ENCODE data around the gene FBXO44. TPM values are rescaled to one million over a fixed set of nuclear protein-coding genes. Genes with fewer than 3 reads are reported as not detected.

FBXO44 gene
- total and polyA plus RNA-seq, 10 donors = 15.3 to 39.4 (median 24.6) TPM

- peaks cover 0 to 30% (median 2%) of the 10 kb centered on the region in 7 donors for H3K27me3 ChIP-seq (replicated peaks in 1 of 7)
- peak overlapping the region; percentile 45 to 87 (median 56) for H3K4me3 ChIP-seq
- intact Hi-C loops (cut with DNase I; ENCODE audit: low total_unique reads) = loop anchor here (5.0 kb wide), 1 partner anchor 67 kb away; no protein-coding TSS in a partner anchor
- 9 to 42% (median 12%) methylated on average over 10 to 45 of the region's 45 CpGs for WGBS, 5 donors
- H3K9me3 ChIP-seq = no peaks in the 10 kb centered on the region
- peak overlapping the region in 5 of 8 donors; percentile 33 to 80 (median 66) for H3K27ac ChIP-seq
- TF ChIP-seq POLR2A (IDR thresholded peaks at IDR 0.05) = no peak
- no peak for TF ChIP-seq POLR2AphosphoS5 (IDR thresholded peaks at IDR 0.05)
- TF ChIP-seq, protein P1, sequence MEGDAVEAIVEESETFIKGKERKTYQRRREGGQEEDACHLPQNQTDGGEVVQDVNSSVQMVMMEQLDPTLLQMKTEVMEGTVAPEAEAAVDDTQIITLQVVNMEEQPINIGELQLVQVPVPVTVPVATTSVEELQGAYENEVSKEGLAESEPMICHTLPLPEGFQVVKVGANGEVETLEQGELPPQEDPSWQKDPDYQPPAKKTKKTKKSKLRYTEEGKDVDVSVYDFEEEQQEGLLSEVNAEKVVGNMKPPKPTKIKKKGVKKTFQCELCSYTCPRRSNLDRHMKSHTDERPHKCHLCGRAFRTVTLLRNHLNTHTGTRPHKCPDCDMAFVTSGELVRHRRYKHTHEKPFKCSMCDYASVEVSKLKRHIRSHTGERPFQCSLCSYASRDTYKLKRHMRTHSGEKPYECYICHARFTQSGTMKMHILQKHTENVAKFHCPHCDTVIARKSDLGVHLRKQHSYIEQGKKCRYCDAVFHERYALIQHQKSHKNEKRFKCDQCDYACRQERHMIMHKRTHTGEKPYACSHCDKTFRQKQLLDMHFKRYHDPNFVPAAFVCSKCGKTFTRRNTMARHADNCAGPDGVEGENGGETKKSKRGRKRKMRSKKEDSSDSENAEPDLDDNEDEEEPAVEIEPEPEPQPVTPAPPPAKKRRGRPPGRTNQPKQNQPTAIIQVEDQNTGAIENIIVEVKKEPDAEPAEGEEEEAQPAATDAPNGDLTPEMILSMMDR (IDR thresholded peaks at IDR 0.05 in 8 of 11, conservative IDR thresholded peaks at IDR 0.05 in 3 of 11) = no peak
- peaks cover 11 to 45% (median 35%) of the 10 kb centered on the region in 6 donors for H3K4me1 ChIP-seq
- DNase-seq = no peak
- H3K36me3 ChIP-seq = peaks cover 0 to 42% (median 8%) of the 10 kb centered on the region in 6 donors
These were observed 497 bp downstream of the FBXO44 start for GRCh38 chr1:11654939-11655808.

DNA sequence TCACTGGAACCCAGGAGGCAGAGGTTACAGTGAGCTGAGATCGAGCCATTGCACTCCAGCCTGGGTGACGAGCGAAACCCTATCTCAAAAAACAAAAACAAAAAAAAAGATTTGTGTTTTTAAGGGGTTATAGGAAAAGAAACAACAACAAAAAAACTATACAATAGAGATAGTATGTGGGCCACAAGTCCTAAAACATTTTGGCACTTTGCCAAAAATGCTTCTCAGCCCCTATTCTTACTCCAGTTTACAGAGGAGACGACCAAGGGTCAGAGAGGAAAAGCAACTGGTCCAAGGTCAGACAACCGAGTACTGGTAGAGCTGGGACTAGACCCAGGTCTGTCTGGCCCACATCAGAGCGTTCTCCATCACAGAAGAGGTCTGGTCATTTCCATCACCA is 3.0 kb downstream of the FBXO44 start:
- Histone ChIP-seq H3K4me1 (peaks cover 8 to 33% (median 23%) of the 10 kb centered on the region in 6 donors), H3K27me3 (replicated peaks in 1 of 7) (peaks cover 0 to 21% (median 0%) of the 10 kb centered on the region in 7 donors), H3K27ac (no peak overlapping the region), H3K36me3 (peaks cover 0 to 60% (median 8%) of the 10 kb centered on the region in 6 donors), H3K4me3 (no peak overlapping the region), H3K9me3 (no peaks in the 10 kb centered on the region)
- 78 to 89% (median 85%) methylated on average over 6 of the region's 6 CpGs for WGBS, 5 donors
- no peak for DNase-seq
- intact Hi-C loops (cut with DNase I; ENCODE audit: low total_unique reads) = no loop called here
- TF ChIP-seq POLR2A (IDR thresholded peaks at IDR 0.05) (no peak), POLR2AphosphoS5 (IDR thresholded peaks at IDR 0.05) (no peak)
- TF ChIP-seq, protein P1 (IDR thresholded peaks at IDR 0.05 in 8 of 11, conservative IDR thresholded peaks at IDR 0.05 in 3 of 11) = no peak

- H3K27ac ChIP-seq = no peak overlapping the region
- no peaks in the 10 kb centered on the region for H3K9me3 ChIP-seq
- 88 to 94% (median 92%) methylated on average over 13 to 23 of the region's 23 CpGs for WGBS, 5 donors
- TF ChIP-seq POLR2A (IDR thresholded peaks at IDR 0.05) (no peak), POLR2AphosphoS5 (IDR thresholded peaks at IDR 0.05) (no peak)
- TF ChIP-seq, protein P1 (IDR thresholded peaks at IDR 0.05 in 8 of 11, conservative IDR thresholded peaks at IDR 0.05 in 3 of 11) = no peak
- H3K36me3 ChIP-seq = peaks cover 0 to 60% (median 8%) of the 10 kb centered on the region in 6 donors
- DNase-seq = peak; percentile 68
- peaks cover 0 to 20% (median 0%) of the 10 kb centered on the region in 7 donors for H3K27me3 ChIP-seq (replicated peaks in 1 of 7)
- no peak overlapping the region for H3K4me3 ChIP-seq
- intact Hi-C loops (cut with DNase I; ENCODE audit: low total_unique reads) = no loop called here
- H3K4me1 ChIP-seq = peaks cover 8 to 39% (median 28%) of the 10 kb centered on the region in 6 donors
These were observed 3.9 kb downstream of the FBXO44 start for GRCh38 chr1:11658542-11658941.

DNA sequence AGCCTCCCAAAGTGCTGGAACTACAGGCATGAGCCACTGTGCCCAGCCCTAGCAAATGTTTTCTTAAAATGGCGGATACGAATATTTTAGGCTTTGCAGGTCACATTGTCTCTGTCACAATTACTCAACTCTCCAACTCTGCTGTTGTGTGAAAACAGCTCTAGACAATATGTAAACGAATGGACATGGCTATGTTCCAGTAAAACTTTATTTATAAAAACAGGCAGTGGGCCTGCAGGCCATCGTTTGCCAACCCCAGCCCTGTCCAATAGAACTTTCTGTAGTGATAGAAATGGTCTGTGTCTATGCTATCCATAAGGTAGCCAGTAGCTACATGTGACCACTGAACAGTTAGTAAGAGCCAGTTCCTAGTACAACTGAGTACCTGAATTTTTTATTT is 5.1 kb downstream of the FBXO44 start:
- H3K36me3 ChIP-seq = peaks cover 0 to 60% (median 8%) of the 10 kb centered on the region in 6 donors
- no peaks in the 10 kb centered on the region for H3K9me3 ChIP-seq
- 80 to 92% (median 88%) methylated on average over 4 of the region's 4 CpGs for whole genome bisulfite sequencing, 5 donors
- DNase-seq = no peak
- intact Hi-C loops (cut with DNase I; ENCODE audit: low total_unique reads) = no loop called here
- no peak overlapping the region for H3K4me3 ChIP-seq
- no peak overlapping the region for H3K27ac ChIP-seq
- TF ChIP-seq POLR2AphosphoS5 (IDR thresholded peaks at IDR 0.05) (no peak), POLR2A (IDR thresholded peaks at IDR 0.05) (no peak)
- TF ChIP-seq, protein P1 (IDR thresholded peaks at IDR 0.05 in 8 of 11, conservative IDR thresholded peaks at IDR 0.05 in 3 of 11) = no peak
- H3K27me3 ChIP-seq (replicated peaks in 1 of 7) = peaks cover 0 to 10% (median 0%) of the 10 kb centered on the region in 7 donors
- peaks cover 8 to 42% (median 24%) of the 10 kb centered on the region in 6 donors for H3K4me1 ChIP-seq
